Measurements from ENCODE around the gene GKN2.
"Not testable (repeated sequence)": the region's sequence is repeated elsewhere in the genome, so short reads cannot be mapped to it uniquely, and the experiment has no call there.

The GKN2 gene

GRCh38 chr2:68917034-68917718 is 35.5 kb downstream of the GKN2 start:
- DNase-seq, result no peak

DNA sequence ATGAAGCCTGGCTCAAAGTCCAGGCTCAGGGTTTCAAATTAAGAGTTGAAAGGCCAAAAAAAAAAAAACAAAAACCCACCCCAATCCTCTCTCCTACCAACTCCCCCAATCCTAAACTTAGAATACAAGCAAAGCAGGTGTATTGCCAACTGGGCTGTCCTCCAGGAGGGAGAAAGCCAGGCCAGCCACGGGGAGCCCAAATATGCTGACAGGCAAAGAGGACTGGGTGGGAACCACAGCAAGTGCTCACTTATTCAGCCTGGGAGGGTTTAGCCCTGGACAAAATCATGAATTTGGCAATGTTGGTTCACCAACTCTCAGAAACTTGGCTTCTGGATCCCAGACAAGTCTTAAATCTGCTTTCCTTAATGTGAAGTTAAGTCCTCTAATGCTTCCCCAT is 36.5 kb downstream of the GKN2 start:
- no peak for DNase-seq

DNA sequence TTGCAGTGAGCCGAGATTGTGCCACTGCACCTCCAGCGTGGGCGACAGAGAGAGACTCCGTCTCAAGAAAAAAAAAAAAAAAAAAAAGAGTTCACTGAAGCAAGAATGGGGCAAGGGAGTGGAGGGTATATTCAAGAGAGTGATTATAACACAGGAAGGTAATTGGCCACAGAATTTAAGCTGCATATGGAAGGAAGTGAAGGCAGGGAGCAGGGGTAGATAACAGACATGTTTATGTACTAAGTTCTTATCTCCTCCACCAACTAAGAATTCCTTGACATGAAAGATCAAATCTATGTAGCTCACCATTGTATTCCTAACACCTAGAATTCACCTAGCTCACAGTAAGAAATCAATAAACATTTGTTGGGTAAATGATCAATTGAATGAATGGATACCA is 37.3 kb downstream of the GKN2 start:
- DNase-seq, result no peak

- no peak for DNase-seq
These were observed 39.3 kb downstream of the GKN2 start for GRCh38 chr2:68913359-68913758.

DNA sequence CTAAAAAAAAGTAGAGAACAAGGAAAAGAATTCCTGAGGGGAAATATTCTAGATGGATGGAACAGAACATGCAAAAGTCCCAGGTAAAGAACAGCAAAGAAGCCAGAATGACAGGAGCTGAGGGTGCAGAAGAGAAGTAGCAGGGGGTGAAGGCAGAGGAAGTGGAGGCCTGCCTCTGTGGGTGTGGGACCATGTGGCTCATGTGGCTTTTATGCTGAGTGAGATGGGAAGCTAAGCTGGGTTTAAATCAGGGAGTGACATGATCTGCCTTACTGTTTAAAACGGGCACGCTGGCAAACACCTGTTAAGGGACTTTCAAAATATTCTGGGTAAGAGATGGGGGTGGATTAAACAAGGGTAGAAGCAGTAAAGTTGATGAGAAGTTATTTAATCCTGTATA is 40.0 kb downstream of the GKN2 start:
- no peak for DNase-seq

DNA sequence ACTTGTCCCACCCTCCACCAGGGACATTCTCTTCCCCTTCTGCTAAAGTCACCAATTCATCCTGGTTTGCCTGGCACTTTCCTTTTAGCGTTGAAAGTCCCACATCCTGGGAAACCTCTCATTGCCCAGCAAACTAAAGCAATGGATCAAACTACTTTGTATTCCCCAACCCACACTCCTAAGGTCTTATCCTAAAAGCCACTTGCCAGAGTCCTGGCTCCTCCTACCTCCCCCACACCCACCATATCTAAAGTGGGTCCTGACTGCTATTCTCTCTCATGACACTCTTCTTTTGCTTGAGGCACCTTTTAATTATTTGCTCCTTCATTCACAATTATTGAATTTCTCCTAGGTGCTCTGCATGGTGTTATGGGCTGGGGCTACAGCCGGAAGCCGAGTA is 40.6 kb downstream of the GKN2 start:
- no peak for DNase-seq

GRCh38 chr2:68911709-68912108 is 41.0 kb downstream of the GKN2 start:
- DNase-seq, result no peak

DNA sequence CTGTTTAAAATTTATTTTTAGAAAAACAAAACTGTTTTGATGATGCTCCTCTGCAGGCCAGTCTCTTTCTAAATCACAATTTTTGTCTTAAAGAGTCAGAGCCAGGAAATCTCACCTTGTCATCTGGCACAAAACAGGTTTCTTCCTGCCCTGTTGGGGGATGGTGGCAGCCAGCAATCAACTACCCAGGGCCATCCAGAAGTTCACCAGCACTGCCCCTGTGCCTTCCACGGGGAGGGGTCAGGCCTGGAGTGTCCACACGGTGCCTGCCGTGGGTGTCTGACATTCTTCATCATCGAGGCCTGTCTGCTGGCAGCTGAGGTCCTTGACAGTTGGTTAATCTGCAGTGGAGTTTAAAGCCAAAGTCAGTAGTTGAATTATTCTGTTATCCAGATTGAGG is 41.4 kb downstream of the GKN2 start:
- no peak for DNase-seq

GRCh38 chr2:68909793-68910674 is 42.7 kb downstream of the GKN2 start:
- peak; percentile 72 for DNase-seq

DNA sequence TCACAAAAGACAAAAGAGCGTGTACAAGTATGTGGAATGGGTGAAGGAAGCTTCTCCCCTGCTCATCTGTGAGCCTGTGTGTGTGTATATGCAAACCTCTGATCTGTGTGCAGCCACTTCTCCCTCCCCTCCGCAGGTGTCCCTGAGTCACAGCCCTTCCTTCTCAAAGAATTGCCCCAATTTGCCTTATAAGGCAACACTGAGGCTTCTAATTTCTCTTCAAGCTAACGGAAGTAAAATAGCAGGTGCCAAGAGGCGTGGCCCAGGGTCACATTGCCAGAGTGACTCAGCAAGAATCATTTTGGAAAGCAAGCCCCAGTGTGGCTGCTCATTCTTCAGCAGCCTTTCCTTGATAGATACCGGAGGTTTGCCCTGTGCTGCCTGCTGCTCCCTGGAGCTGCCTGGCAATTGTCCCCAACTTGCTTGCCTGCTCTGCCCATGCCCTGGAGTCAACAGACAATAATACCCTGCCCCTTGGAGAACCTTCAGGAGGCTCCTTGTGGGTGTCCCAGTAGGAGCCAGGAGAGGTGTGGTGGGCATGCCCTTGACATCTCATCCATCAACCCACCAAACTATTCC is 44.2 kb downstream of the GKN2 start:
- DNase-seq, result peak; percentile 80

- no peak for DNase-seq
These were observed 44.8 kb downstream of the GKN2 start for GRCh38 chr2:68907920-68908253.

DNA sequence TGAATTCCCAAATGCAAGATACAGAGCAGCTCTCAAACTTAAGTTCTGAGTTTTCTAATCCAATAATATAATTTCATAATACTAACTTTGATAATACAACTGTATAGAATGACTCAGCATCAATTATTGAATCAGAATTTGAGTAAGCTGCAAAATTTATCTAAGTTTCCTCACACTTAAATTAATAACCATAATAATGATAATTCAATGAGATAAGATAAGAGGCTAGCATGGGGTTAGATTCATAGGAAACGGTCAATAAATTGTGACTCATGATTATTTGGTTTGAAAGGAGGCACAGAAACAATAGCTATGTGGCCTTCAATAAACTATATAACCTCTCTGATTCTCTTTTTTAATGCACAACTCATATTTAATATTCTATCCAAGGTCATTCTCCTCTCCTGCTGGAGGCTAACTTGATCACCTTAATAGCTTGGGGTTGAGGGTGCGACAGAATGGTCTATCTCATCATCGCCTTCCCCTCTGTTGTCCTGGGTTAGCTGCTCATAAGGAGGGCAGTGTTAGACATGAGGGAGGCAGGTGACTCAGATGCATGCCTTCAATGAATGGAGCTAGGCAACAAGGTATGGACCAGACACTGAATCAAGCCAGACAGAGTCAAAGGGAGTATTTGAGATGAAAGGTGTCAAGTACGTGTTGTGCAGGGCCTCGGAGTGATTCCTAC is 45.3 kb downstream of the GKN2 start:
- no peak for DNase-seq

DNA sequence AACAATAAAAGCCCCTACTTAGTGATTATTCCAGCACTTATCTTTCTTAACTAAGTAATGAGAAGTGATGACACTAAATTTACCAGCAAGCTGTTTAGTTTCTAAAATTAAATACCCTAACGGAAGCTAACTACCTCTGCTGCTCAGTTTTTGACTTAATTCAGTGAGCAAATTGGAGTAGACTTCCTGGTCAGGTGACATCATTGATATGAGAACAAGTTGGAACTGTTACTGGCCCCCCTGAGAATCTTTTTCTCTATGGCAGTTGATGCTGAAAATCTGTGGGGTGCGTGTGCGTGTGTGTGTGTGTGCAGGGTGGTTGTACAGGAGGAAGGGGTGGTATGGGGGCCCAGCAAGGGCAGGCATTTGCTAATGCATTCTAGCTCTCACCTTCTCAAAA is 46.0 kb downstream of the GKN2 start:
- DNase-seq, result no peak

- DNase-seq, result no peak
These were observed 47.6 kb downstream of the GKN2 start for GRCh38 chr2:68905116-68905515.

DNA sequence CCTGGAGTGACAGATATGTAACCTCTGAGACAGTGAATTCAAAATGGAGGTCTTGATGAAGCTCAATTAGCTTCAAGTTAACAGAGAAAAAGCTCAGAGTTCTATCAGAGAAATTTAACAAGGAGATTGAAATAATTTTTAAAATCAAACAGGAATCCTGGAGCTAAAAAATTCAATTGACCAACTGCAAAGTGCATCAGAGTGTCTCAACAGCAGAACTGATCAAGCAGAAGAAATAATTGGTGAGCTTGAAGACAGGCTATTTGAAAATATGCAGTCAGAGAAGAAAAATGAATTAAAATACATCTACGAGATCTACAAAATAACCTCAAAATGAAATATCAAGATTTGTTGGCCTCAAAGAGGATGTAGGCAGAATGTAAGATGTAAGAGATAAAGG is 51.1 kb downstream of the GKN2 start:
- no peak for DNase-seq

GRCh38 chr2:68901199-68901514 is 51.5 kb downstream of the GKN2 start:
- DNase-seq, result no peak

DNA sequence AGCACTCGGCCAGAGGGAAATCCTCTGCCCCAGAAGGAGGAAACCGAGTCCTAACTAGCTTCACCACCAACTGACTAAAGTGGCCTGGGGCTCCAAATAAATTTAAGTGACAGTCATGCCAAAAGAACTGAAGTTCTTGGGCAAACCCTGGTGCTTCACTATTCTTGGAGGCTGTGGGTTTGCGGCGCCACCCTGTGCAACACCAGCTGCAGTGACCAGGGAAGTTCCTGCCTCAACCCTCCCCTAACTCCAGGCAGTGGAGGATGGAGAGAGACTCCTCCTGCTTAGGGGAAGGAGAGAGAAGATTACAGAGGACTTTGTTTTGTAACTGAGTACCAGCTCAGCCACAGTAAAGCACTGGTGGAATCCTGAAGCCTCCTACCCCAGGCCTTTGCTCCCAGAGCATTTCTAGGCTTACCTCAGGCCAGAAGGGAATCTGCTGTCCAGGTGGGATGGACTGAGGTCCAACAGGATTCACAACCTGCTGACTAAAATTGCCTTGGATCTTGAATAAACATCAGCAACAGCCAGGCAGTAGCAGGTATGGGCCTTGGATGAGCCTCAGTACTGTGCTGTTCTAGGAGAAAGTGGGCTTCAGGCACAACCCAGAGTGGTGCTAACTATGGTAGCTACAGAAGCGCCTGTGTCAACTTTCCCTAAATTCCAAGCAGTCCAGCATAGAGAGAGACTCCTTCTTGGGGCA is 52.0 kb downstream of the GKN2 start:
- DNase-seq, result no peak

DNA sequence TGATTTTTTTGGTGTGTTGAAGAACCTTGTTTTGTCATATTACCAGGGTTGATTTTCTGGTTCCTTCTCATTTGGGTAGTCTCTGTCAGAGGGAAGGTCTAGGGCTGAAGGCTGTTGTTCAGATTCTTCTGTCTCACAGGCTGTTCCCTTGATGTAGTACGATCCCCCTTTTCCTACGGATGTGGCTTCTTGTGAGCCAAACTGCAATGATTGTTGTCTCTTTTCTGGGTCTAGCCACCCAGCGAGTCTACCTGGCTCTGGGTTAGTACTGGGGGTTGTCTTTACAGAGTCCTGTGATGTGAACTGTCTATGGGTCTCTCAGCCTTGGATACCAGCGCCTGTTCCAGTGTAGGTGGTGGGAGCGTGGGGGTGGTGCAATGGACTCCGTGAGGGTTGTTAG is 56.7 kb downstream of the GKN2 start:
- DNase-seq, result not testable (repeated sequence)
